GM12878 (cell line): Measurements from ENCODE around the gene MTMR10. TPM values are rescaled to one million over a fixed set of nuclear protein-coding genes. Genes with fewer than 3 reads are reported as not detected.

ENCODE experiments used
- ATAC-seq: fragments of 200-7000 bp; cut with Tn5 transposase; 3 replicates; pipeline ENCODE4 v1.9.1; 2020; ENCODE audit warnings: mild to moderate bottlenecking, moderate library complexity
- BruUV-seq: library from RNA; stranded (reverse); fragments of 400-500 nt; replicated peaks from 2 replicates; lab custom pipeline; 2021; lab: Mats Ljungman, UMichigan
- CTCF ChIA-PET: fragments of 300-600 bp; sonication (Branson Sonifier 250); formaldehyde crosslinking; extraction: SDS; loops from one replicate; lab custom pipeline; 2021; ENCODE audit warnings: inconsistent platforms; lab: Yijun Ruan, JAX
- POLR2A ChIA-PET: fragments of 350-600 bp; formaldehyde crosslinking; extraction: SDS; loops from one replicate; lab custom pipeline; 2021; ENCODE audit warnings: inconsistent platforms; lab: Charles Lee
- RAD21 ChIA-PET: fragments of 300-600 bp; sonication (Branson Sonifier 250); formaldehyde crosslinking; loops from one replicate; lab custom pipeline; 2023; ENCODE audit warnings: antibody characterized with exemption; ENCODE audit not compliant: unreplicated experiment; lab: Charles Lee
- SMC1A ChIA-PET: fragments of 300-600 bp; sonication (Branson Sonifier 250); formaldehyde crosslinking; loops from one replicate; lab custom pipeline; 2023; ENCODE audit not compliant: unreplicated experiment, uncharacterized antibody; lab: Charles Lee
- DNase-seq: peaks from one replicate; pipeline ENCODE4 v3.0.0-alpha.2; 2011; ENCODE audit warnings: low read depth, low spot score
- FAIRE-seq: peaks from 3 replicates; lab custom pipeline; 2011; peaks lifted over from hg19 to GRCh38; lab: Jason Lieb, UNC
- H2AFZ ChIP-seq: 2 replicates; pipeline ENCODE4 v1.6.0; 2011; ENCODE audit warnings: low read depth, low read length, control low read depth; ENCODE audit not compliant: control insufficient read depth
- H3K27ac ChIP-seq: 2 replicates; pipeline ENCODE4 v1.5.1; 2011; ENCODE audit warnings: control low read depth; ENCODE audit not compliant: control insufficient read depth, insufficient read depth
- H3K27me3 ChIP-seq, 2 experiments: replicated peaks in 1 of 2; 2 replicates each; pipeline versions ENCODE4 v1.6.0 to v1.6.1; 2011; ENCODE audit warnings: low read length in 1 of 2; ENCODE audit not compliant: control insufficient read depth in 2 of 2, insufficient read depth in 2 of 2
- H3K36me3 ChIP-seq, 2 experiments: 2 replicates each; pipeline ENCODE4 v1.5.1; 2011; ENCODE audit warnings: low read length in 1 of 2; ENCODE audit not compliant: control insufficient read depth in 2 of 2, insufficient read depth in 2 of 2
- H3K4me1 ChIP-seq: 2 replicates; pipeline ENCODE4 v1.6.1; 2011; ENCODE audit warnings: mild to moderate bottlenecking, low read length, moderate library complexity, mixed read lengths; ENCODE audit not compliant: control insufficient read depth, insufficient read depth
- H3K4me2 ChIP-seq: 2 replicates; pipeline ENCODE4 v1.6.0; 2011; ENCODE audit warnings: control low read depth; ENCODE audit not compliant: control insufficient read depth, insufficient read depth
- H3K4me3 ChIP-seq: fragments of 200-600 bp; sonication (generic); 2 replicates; pipeline ENCODE4 v1.5.1; 2016
- H3K79me2 ChIP-seq: 2 replicates; pipeline ENCODE4 v1.6.0; 2011; ENCODE audit warnings: low read length; ENCODE audit not compliant: control insufficient read depth, insufficient read depth
- H3K9ac ChIP-seq: 2 replicates; pipeline ENCODE4 v1.8.0; 2011; ENCODE audit warnings: low read length, control low read depth, mixed read lengths; ENCODE audit not compliant: control insufficient read depth, insufficient read depth
- H3K9me3 ChIP-seq: replicated peaks from 3 replicates; pipeline ENCODE4 v1.5.1; 2011; ENCODE audit warnings: mild to moderate bottlenecking, low read length; ENCODE audit not compliant: control insufficient read depth, insufficient read depth
- H4K20me1 ChIP-seq: 2 replicates; pipeline ENCODE4 v1.6.0; 2011; ENCODE audit not compliant: control insufficient read depth, insufficient read depth
- CBX5 ChIP-seq: sonication (generic); IDR thresholded peaks from 2 replicates; pipeline ENCODE4 v1.6.1; 2016; ENCODE audit warnings: low read depth, moderate library complexity, mild to moderate bottlenecking, inconsistent platforms
- EP300 ChIP-seq, 2 experiments: fragments of 150-350 bp in 1 of 2; IDR thresholded peaks; 2 replicates each; pipeline ENCODE4 v1.6.1; 2011 to 2012; ENCODE audit warnings: low read depth in 2 of 2, low read length in 2 of 2, borderline replicate concordance in 1 of 2, improper control_type of control experiment in 1 of 2, inconsistent platforms in 1 of 2; ENCODE audit not compliant: control insufficient read depth in 1 of 2
- EZH2 ChIP-seq: IDR thresholded peaks from 2 replicates; pipeline ENCODE4 v1.6.1; 2012; ENCODE audit warnings: low read depth, mild to moderate bottlenecking, control low read depth, inconsistent platforms, low read length, borderline replicate concordance; ENCODE audit not compliant: control insufficient read depth
- FOXK2 ChIP-seq: fragments of 450-650 bp; IDR thresholded peaks from 2 replicates; pipeline ENCODE4 v1.6.1; 2017; ENCODE audit warnings: mild to moderate bottlenecking, moderate library complexity
- HDAC2 ChIP-seq: fragments of 200-600 bp; sonication (generic); IDR thresholded peaks from 2 replicates; pipeline ENCODE4 v1.6.1; 2017
- KAT2A ChIP-seq: conservative IDR thresholded peaks from 2 replicates; pipeline ENCODE4 v1.6.1; 2011; ENCODE audit warnings: low read depth, low read length; ENCODE audit not compliant: control insufficient read depth
- KDM1A ChIP-seq: fragments of 200-600 bp; sonication (generic); IDR thresholded peaks from 2 replicates; pipeline ENCODE4 v1.6.1; 2016; ENCODE audit warnings: borderline replicate concordance
- MYB ChIP-seq: fragments of 150-350 bp; IDR thresholded peaks from 2 replicates; pipeline ENCODE4 v1.6.1; 2014; ENCODE audit warnings: mild to moderate bottlenecking, low read depth, low read length, borderline replicate concordance
- RCOR1 ChIP-seq: conservative IDR thresholded peaks from 2 replicates; pipeline ENCODE4 v1.6.1; 2012; ENCODE audit warnings: low read depth, low read length, improper control_type of control experiment
- SIX5 ChIP-seq: IDR thresholded peaks from 2 replicates; pipeline ENCODE4 v1.6.1; 2011; ENCODE audit warnings: mild to moderate bottlenecking, low read depth, low read length, moderate library complexity; ENCODE audit not compliant: severe bottlenecking
- SMAD1 ChIP-seq: fragments of 450-650 bp; IDR thresholded peaks from 2 replicates; pipeline ENCODE4 v1.6.1; 2018; ENCODE audit warnings: mild to moderate bottlenecking, low read depth; ENCODE audit not compliant: partially characterized antibody
- ZBED1 ChIP-seq: IDR thresholded peaks from 2 replicates; pipeline ENCODE4 v1.6.1; 2016; ENCODE audit warnings: borderline replicate concordance
- ZNF217 ChIP-seq: fragments of 450-650 bp; IDR thresholded peaks from 2 replicates; pipeline ENCODE4 v1.6.1; 2017; ENCODE audit warnings: antibody characterized with exemption, mild to moderate bottlenecking
- WGBS: methylation state at CpG from one replicate; pipeline ENCODE4 v1.1.6; 2016; ENCODE audit warnings: low lambda C conversion rate; ENCODE audit not compliant: insufficient replicate concordance, insufficient coverage; ENCODE audit errors: missing lambda C conversion rate; 5-methylcytosine and 5-hydroxymethylcytosine counted together
- in situ Hi-C: fragments of 300-500 bp; cut with MboI; formaldehyde crosslinking; loops from 9 replicates; pipeline ENCODE4 v1.14.3; 2018; ENCODE audit warnings: mixed read lengths
- intact Hi-C: fragments of 100-400 bp; cut with micrococcal nuclease; formaldehyde crosslinking; loops from one replicate; pipeline ENCODE4 v1.14.2; 2022; ENCODE audit not compliant: unreplicated experiment
- polyA plus RNA-seq, 11 experiments: library from polyadenylated mRNA; depleted of rRNA in 4 of 11; unstranded in 6 of 11; stranded (reverse) in 5 of 11; fragments of >200 nt; fragmentation: Nextera tagmentation in 4 of 11; fragmentation: Illumina TruSeq in 1 of 11; extraction: Ambion mirVana in 4 of 11; extraction: Trizol in 1 of 11; gene quantifications; 1 replicate in 1 of 11; 2 replicates in 10 of 11; pipeline versions ENCODE4 v1.2.1 to v1.2.3, GENCODE V29; 2011 to 2016; ENCODE audit warnings: inconsistent platforms in 2 of 11, missing spikeins in 2 of 11, low read depth in 1 of 11
- total RNA-seq, 4 experiments: library from RNA; depleted of rRNA in 3 of 4; stranded (reverse); fragments of >200 nt in 3 of 4; fragmentation: Illumina TruSeq in 1 of 4; extraction: Trizol in 1 of 4; gene quantifications; 2 replicates each; pipeline versions ENCODE4 v1.2.1 to v1.2.3, GENCODE V29; 2013 to 2021
- TF ChIP-seq, protein P1 (sequence below): fragments of 450-650 bp; IDR thresholded peaks from 2 replicates; pipeline ENCODE4 v1.6.1; 2017; ENCODE audit warnings: borderline replicate concordance
- TF ChIP-seq, protein P2 (sequence below): fragments of 450-650 bp; IDR thresholded peaks from 2 replicates; pipeline ENCODE4 v1.6.1; 2017; ENCODE audit warnings: mild to moderate bottlenecking, moderate library complexity
- TF ChIP-seq, protein P3 (sequence below): fragments of 450-650 bp; IDR thresholded peaks from 2 replicates; pipeline ENCODE4 v1.6.1; 2016; ENCODE audit warnings: mild to moderate bottlenecking

Gene MTMR10
- total and polyA plus RNA-seq, 10 of the 15 experiments (the other 5 are each of a cell fraction or from before 2014, with no cell fraction given): 1.9 to 13.6 (median 8.9) TPM

DNA sequence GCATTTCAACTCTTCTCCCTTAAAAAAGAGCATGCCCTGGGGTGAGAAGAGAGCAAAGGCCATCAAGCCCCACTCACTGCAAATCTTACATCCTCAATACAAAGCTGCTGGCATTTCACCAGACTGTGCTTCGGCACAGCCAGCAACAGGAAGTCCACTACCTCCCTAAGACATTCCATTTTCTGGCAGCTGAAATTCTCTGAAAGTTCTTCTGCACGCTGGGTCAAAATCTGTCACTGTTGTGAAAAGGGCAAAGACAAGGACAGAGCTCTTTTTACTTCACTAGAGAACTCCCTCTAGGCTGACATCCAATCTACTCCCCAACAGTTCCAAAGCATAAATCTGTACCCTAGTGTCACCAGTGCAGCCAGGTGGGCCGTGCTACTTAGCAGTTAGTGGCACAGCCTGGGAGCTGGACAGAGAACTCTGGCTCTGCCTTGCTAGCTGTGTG, 6.3 kb downstream of the MTMR10 start (continued):
- TF ChIP-seq, protein P1, sequence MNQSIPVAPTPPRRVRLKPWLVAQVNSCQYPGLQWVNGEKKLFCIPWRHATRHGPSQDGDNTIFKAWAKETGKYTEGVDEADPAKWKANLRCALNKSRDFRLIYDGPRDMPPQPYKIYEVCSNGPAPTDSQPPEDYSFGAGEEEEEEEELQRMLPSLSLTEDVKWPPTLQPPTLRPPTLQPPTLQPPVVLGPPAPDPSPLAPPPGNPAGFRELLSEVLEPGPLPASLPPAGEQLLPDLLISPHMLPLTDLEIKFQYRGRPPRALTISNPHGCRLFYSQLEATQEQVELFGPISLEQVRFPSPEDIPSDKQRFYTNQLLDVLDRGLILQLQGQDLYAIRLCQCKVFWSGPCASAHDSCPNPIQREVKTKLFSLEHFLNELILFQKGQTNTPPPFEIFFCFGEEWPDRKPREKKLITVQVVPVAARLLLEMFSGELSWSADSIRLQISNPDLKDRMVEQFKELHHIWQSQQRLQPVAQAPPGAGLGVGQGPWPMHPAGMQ: no peak
- TF ChIP-seq EP300 (IDR thresholded peaks at IDR 0.05; ENCODE audit: borderline replicate concordance in 1 of 2, control insufficient read depth in 1 of 2, low read depth in 2 of 2, low read length in 2 of 2) (no peak), ZNF217 (no peak), KAT2A (no peak), SMAD1 (no peak)

DNA sequence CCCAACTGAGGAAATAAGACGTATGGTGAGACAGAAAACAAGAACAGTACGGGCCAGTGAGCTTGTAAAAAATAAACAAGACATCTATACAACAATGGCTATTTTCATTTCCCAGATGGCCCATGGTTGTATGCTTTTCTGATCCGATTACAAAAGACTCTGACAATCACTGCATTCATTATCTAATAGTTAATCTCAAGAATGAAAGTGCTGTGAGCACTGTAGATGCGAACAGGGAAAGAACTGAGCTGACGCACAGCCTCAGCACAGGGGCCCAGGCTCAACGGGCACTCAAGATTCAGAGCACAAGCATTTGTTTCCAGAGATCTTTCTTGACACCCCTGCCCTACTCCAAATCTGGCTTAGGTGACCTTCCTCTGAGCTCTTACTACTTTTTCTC, 6.9 kb downstream of the MTMR10 start:
- H4K20me1 ChIP-seq: no peaks in the 10 kb centered on the region
- H3K27me3 ChIP-seq: no peaks in the 10 kb centered on the region
- intact Hi-C loops (loop anchor here (10.0 kb wide), 2 partner anchors 140 to 500 kb away; no protein-coding TSS in a partner anchor), in situ Hi-C loops (no loop called here)
- CTCF ChIA-PET: interaction anchor here (0.9 to 1.6 kb wide), 6 partner anchors 10 to 144 kb away, joined by 3 to 7 read pairs (median 4); no protein-coding TSS in a partner anchor
- no TSS peak for BruUV-seq
- H2AFZ ChIP-seq: no peak overlapping the region; the same call in none of the 2 replicates
- H3K79me2 ChIP-seq: no peaks in the 10 kb centered on the region; the same call in none of the 2 replicates
- H3K4me2 ChIP-seq: peak overlapping the region; percentile 66
- RAD21 ChIA-PET: interaction anchor here (1.2 to 3.0 kb wide), 3 partner anchors 21 to 144 kb away, joined by 3 to 8 read pairs (median 5); no protein-coding TSS in a partner anchor
- DNase-seq: no peak
- SMC1A ChIA-PET: interaction anchor here (1.1 to 4.4 kb wide), 7 partner anchors 11 to 144 kb away, joined by 3 to 22 read pairs (median 8); no protein-coding TSS in a partner anchor
- H3K27ac ChIP-seq: peak overlapping the region; percentile 20; the same call in 1 of the 2 replicates
- peaks cover 0 to 7% of the 10 kb centered on the region in 2 experiments; a peak in 2 of 4 replicates for H3K36me3 ChIP-seq
- H3K4me3 ChIP-seq: peak overlapping the region; percentile 14; the same call in 1 of the 2 replicates
- H3K9ac ChIP-seq: no peak overlapping the region; the same call in 1 of the 2 replicates
- no peaks in the 10 kb centered on the region for H3K9me3 ChIP-seq
- 25% methylated on average over 6 of the region's 6 CpGs for WGBS
- POLR2A ChIA-PET: interaction anchor here (1.1 kb wide), 1 partner anchor 21 kb away, joined by 3 read pairs; no protein-coding TSS in a partner anchor
- FAIRE-seq: no peak
- peaks cover 12% of the 10 kb centered on the region for H3K4me1 ChIP-seq
- ATAC-seq: peak; percentile 85
- TF ChIP-seq EZH2 (no peak), ZBED1 (no peak), KDM1A (no peak), RCOR1 (no peak), MYB (no peak), SIX5 (no peak), HDAC2 (no peak), FOXK2 (no peak), CBX5 (no peak)
- TF ChIP-seq, protein P2, sequence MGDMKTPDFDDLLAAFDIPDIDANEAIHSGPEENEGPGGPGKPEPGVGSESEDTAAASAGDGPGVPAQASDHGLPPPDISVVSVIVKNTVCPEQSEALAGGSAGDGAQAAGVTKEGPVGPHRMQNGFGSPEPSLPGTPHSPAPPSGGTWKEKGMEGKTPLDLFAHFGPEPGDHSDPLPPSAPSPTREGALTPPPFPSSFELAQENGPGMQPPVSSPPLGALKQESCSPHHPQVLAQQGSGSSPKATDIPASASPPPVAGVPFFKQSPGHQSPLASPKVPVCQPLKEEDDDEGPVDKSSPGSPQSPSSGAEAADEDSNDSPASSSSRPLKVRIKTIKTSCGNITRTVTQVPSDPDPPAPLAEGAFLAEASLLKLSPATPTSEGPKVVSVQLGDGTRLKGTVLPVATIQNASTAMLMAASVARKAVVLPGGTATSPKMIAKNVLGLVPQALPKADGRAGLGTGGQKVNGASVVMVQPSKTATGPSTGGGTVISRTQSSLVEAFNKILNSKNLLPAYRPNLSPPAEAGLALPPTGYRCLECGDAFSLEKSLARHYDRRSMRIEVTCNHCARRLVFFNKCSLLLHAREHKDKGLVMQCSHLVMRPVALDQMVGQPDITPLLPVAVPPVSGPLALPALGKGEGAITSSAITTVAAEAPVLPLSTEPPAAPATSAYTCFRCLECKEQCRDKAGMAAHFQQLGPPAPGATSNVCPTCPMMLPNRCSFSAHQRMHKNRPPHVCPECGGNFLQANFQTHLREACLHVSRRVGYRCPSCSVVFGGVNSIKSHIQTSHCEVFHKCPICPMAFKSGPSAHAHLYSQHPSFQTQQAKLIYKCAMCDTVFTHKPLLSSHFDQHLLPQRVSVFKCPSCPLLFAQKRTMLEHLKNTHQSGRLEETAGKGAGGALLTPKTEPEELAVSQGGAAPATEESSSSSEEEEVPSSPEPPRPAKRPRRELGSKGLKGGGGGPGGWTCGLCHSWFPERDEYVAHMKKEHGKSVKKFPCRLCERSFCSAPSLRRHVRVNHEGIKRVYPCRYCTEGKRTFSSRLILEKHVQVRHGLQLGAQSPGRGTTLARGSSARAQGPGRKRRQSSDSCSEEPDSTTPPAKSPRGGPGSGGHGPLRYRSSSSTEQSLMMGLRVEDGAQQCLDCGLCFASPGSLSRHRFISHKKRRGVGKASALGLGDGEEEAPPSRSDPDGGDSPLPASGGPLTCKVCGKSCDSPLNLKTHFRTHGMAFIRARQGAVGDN: no peak
- TF ChIP-seq, protein P3, sequence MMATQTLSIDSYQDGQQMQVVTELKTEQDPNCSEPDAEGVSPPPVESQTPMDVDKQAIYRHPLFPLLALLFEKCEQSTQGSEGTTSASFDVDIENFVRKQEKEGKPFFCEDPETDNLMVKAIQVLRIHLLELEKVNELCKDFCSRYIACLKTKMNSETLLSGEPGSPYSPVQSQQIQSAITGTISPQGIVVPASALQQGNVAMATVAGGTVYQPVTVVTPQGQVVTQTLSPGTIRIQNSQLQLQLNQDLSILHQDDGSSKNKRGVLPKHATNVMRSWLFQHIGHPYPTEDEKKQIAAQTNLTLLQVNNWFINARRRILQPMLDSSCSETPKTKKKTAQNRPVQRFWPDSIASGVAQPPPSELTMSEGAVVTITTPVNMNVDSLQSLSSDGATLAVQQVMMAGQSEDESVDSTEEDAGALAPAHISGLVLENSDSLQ: no peak
